ENCODE data around the gene TFB1M.

Gene TFB1M

GRCh38 chr6:155311583-155311982 is 2.7 kb downstream of the TFB1M start:
- DNase-seq (ENCODE audit: low read depth) = no peak
- TF ChIP-seq, protein P1, sequence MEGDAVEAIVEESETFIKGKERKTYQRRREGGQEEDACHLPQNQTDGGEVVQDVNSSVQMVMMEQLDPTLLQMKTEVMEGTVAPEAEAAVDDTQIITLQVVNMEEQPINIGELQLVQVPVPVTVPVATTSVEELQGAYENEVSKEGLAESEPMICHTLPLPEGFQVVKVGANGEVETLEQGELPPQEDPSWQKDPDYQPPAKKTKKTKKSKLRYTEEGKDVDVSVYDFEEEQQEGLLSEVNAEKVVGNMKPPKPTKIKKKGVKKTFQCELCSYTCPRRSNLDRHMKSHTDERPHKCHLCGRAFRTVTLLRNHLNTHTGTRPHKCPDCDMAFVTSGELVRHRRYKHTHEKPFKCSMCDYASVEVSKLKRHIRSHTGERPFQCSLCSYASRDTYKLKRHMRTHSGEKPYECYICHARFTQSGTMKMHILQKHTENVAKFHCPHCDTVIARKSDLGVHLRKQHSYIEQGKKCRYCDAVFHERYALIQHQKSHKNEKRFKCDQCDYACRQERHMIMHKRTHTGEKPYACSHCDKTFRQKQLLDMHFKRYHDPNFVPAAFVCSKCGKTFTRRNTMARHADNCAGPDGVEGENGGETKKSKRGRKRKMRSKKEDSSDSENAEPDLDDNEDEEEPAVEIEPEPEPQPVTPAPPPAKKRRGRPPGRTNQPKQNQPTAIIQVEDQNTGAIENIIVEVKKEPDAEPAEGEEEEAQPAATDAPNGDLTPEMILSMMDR (conservative IDR thresholded peaks at IDR 0.05; ENCODE audit: low read depth, low read length) = no peak
- H3K4me3 ChIP-seq (ENCODE audit: low read length) = no peak overlapping the region

DNA sequence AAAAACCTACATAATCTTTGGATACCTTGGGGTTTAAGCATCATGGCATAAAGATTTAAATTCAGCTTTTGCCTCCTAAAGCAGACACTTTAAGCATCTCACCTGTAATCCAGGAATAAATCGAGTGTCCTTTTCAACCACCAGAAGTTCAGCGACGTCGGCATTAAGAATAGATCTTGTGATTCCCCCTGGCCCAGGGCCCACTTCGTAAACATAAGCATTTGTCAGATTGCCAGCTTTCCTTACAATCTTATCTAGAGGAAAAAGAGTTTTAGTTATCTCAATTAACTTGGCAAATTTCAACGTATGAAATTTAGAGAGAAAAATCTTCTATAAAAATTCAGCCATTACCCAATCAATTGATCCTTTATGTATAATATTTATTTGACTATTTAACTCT is 3.2 kb downstream of the TFB1M start:
- no peak overlapping the region for H3K4me3 ChIP-seq (ENCODE audit: low read length)
- TF ChIP-seq, protein P1 (conservative IDR thresholded peaks at IDR 0.05; ENCODE audit: low read depth, low read length) = no peak
- DNase-seq (ENCODE audit: low read depth) = peak; percentile 44

DNA sequence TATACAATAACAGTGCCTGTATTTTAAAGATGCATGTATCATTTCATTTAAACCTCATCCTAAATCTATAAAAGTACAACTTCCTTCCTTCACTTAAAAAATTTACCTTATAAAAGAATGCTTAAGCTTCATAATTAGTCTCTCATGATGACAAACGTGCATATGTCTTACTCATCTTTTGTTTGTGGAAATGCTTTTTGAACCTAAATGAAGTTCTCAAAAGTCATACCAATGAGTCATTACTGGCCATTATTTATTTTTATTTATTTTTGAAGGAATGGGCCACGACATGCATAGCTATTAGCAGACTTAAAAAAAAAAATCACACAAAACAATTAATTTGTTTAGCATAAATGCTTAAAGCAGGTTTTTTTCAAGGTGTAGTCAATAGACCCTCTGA is 3.7 kb downstream of the TFB1M start:
- no peak for DNase-seq (ENCODE audit: low read depth)
- TF ChIP-seq, protein P1 (conservative IDR thresholded peaks at IDR 0.05; ENCODE audit: low read depth, low read length) = no peak
- H3K4me3 ChIP-seq (ENCODE audit: low read length) = no peak overlapping the region

GRCh38 chr6:155309150-155309549 is 5.1 kb downstream of the TFB1M start:
- TF ChIP-seq, protein P1 (conservative IDR thresholded peaks at IDR 0.05; ENCODE audit: low read depth, low read length) = no peak
- no peak for DNase-seq (ENCODE audit: low read depth)
- no peak overlapping the region for H3K4me3 ChIP-seq (ENCODE audit: low read length)

GRCh38 chr6:155306958-155307357 is 7.3 kb downstream of the TFB1M start:
- TF ChIP-seq, protein P1 (conservative IDR thresholded peaks at IDR 0.05; ENCODE audit: low read depth, low read length) = no peak
- H3K4me3 ChIP-seq (ENCODE audit: low read length) = no peak overlapping the region
- DNase-seq (ENCODE audit: low read depth) = no peak

- no peak overlapping the region for H3K4me3 ChIP-seq (ENCODE audit: low read length)
- TF ChIP-seq, protein P1 (conservative IDR thresholded peaks at IDR 0.05; ENCODE audit: low read depth, low read length) = no peak
- peak; percentile 43 for DNase-seq (ENCODE audit: low read depth)
Measured at GRCh38 chr6:155303361-155303870, 10.9 kb downstream of the TFB1M start.

DNA sequence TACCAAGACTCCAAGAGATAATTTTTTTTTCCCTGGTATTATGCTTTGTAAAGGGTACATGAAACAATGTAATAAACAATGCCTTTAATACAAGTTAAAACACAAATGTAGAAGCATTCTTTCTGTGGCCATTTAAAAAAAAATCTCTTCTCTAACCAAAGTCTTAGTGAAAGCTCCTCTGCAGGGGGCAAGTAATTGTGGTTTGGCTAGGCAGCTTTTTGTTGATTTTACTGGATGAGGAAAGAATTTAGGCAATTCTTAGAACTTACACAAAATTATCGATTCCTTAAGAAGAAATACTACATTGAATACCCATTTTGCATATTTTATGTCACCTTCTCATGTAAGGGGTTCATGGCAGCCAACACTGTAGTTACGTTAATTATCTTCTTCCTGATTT is 12.4 kb downstream of the TFB1M start:
- no peak overlapping the region for H3K4me3 ChIP-seq (ENCODE audit: low read length)
- DNase-seq (ENCODE audit: low read depth) = no peak
- TF ChIP-seq, protein P1 (conservative IDR thresholded peaks at IDR 0.05; ENCODE audit: low read depth, low read length) = no peak

Data from retinal pigment epithelial cell (primary cell).